Measurements from ENCODE around the gene CXADR.

CXADR gene

GRCh38 chr21:17597680-17598079, 84.8 kb downstream of the CXADR start:
- no peak for DNase-seq

DNA sequence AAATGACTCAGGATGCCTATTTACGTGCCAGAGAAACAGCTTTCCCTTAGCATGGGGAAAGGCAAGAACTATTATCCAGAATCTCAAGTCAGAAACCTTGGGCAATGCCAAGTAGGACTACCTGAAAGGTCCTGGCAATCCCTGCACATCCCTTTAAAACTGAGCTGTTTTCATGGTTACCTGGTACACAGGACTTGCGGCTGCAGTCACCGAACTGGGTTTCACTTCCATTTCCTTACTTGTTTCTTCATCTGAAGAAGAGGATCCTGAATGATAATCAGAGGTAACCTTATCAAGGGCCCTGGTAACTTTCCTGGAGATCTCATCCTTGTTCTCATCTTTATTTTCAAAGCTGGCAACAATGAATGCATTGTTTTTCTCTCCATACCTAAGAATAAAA, 85.6 kb downstream of the CXADR start:
- DNase-seq, result no peak

DNA sequence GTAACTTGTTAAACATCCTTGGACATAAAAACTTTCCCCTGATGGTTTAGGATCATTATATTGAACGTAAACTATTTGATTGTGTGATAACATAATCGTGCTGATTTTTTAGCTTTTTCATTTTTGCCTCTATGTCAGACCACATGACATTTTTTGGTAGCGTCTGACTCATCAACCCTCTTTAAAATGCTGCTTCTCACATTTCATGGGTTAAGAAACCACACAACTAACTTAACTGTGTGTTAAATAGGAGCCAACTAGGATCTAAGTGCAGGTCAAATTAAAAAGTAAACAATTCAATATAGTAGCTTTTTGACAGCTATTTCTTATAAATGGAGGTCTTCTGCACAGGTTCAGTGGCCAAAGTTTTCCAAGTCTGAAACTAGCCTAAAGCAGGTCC, 90.0 kb downstream of the CXADR start:
- DNase-seq, result no peak

GRCh38 chr21:17607684-17608083, 94.8 kb downstream of the CXADR start:
- DNase-seq, result no peak

DNA sequence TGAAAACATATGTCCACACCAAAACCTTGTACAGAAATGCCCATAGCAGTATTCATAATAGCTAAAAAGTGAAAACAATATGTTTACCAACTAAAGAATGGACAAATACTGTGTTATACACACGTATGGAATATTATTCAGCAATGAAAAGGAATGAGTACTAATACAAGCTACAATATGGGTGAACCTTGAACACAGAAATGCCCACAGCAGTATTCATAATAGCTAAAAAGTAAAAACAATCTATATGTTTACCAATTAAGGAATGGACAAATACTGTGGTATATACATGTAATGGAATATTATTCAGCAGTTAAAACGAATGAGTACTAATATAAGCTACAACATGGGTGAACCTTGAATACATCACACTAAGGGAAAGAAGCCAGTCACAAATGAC, 96.8 kb downstream of the CXADR start:
- DNase-seq, result no peak

DNA sequence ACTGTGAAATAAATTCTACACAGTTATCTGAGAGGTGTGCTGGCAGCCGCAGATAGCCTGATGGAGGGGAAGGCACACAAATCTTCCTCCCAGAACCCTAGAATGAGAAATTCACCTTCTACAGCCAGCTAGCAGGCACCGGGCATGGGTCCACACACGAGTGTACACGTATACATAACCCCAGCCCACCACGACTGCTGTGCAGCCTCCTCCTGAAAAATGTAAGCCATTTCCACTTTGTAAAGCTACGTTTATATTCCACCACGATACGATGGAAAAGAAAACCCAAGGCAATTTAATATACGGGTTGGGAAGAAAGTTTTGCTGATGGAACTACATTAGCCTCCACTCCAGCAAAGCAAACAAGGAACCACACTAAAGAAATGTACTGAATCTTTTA, 98.1 kb downstream of the CXADR start:
- peak in 4 of 56 donors; percentile 3 to 9 (median 5) for DNase-seq

- DNase-seq, result peak in 49 of 56 donors; percentile 5 to 76 (median 43)
These were observed 98.7 kb downstream of the CXADR start for GRCh38 chr21:17611414-17612022.

GRCh38 chr21:17612023-17612564, 99.3 kb downstream of the CXADR start:
- peak in 17 of 56 donors; percentile 6 to 55 (median 23) for DNase-seq

DNA sequence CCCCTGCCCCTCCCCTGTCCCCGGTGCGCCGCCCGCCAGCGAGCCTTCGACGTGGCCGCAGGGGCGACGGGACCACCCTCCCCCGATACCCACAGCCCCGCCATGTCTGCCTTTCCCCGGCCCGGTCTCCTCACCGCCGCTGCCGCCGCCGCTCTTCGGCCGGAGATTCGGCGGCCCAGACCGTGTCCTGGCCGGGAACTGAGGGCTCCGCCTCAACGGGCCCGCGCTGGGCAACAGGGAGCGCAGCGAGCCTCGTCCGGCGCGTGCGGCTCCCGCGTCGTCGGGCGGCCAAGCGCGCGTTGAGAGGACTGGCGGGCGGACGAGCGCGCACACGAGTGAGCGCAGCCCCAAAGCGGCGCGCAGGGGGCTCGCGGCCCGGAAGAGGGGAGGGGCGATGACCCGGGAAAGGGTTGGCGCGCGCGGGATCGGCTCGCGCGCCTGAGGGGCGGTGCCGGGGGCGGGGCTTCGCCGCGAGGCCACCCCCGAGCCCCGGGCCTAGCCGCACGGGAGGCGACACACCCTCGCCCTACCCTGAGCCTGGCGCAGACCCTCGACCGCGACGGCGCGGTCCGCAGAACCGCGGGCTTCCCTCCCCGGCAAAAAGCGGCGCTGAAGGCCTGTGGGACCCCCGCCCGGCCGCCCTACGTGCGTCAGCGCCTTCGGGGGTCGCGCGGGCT, 99.9 kb downstream of the CXADR start, which contains the start of gene BTG3:
BTG3 (minus strand) TSS at position 337 of the 677 bp plus-strand sequence. CDS start 3,757 bp downstream, outside the sequence.
- DNase-seq, result peak in 52 of 56 donors; percentile 2 to 82 (median 54)

- DNase-seq, result peak in 19 of 56 donors; percentile 3 to 62 (median 40)
These were observed 100.4 kb downstream of the CXADR start for GRCh38 chr21:17613242-17613676.

- no peak for DNase-seq
These were observed 104.0 kb downstream of the CXADR start for GRCh38 chr21:17616831-17617230.

DNA sequence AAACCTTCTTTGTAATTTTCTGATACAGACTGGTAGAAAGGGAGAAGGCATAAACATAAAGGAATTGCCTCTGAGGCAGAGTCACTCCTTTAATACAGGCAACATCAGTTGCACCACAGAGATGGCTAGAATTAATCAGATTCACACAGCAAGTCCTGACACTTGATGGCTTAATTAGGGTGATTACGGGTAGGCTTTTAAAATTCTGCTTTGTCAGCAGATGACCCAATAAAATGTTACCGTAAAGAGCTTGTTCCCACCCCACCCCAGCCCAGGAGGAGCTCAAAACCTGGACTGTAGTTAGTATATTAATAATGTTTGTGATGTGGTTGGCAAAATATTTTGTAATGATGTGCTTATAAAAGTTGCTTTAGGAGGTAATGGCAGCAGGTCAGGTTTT, 109.2 kb downstream of the CXADR start:
- no peak for DNase-seq

DNA sequence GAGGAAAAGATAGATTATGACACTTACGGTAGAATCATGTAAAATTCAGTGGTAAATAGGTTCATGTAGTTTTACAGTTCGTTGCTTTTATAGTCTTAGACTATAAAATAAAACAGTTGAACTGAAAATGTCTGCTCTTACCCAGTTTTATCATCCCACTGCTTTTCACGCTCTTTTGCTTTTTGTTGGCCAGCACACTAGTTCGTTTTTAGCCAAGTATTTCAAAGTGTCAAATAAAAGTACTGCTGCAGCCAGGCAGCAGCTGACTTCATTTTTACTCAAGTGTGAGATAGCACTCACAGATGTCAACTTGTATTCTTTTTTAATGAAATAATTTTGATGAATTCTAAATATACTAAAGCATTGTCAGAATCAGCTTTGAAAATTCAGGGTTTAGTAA, 118.4 kb downstream of the CXADR start:
- DNase-seq, result peak in 1 of 56 donors; percentile 3

- no peak for DNase-seq
These were observed 123.9 kb downstream of the CXADR start for GRCh38 chr21:17636711-17637110.

DNA sequence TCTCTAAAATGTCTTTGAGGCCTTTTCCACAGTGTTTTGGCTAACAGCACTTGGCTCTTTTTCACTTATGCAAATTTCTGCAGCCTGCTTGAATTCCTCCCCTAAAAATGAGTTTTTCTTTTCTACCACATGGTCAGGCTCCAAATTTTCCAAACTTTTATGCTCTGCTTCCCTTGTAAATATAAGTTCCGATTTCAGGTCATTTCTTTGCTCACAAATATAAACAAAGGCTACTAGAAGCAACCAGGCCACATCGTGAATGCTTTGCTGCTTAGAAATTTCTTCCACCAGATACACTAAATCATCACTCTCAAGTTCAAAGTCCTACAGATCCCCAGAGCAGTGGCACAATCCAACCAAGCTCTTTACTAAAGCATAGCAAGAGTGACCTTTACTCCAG, 128.0 kb downstream of the CXADR start:
- no peak for DNase-seq

Data from amygdala (tissue), 56 donors.